A673 (cell line): ENCODE measurements around the gene PSMG4.

Experiments used
- CTCF ChIP-seq: fragments of 300-800, 200-600 bp; sonication (generic); conservative IDR thresholded peaks from 2 replicates; pipeline ENCODE4 v1.5.1; 2017; ENCODE audit warnings: low read depth, mild to moderate bottlenecking, antibody characterized with exemption, low read length, moderate library complexity, mixed read lengths
- EZH2 ChIP-seq: fragments of 200-600 bp; sonication (generic); IDR thresholded peaks from 2 replicates; pipeline ENCODE4 v1.6.1; 2017; ENCODE audit warnings: borderline replicate concordance, low read depth, mild to moderate bottlenecking, mixed read lengths, antibody characterized with exemption, low read length; ENCODE audit not compliant: poor library complexity, severe bottlenecking

- no peak for TF ChIP-seq EZH2
- TF ChIP-seq CTCF, result no peak
These were observed 15.2 kb downstream of the PSMG4 start for GRCh38 chr6:3273707-3274521.
